Activated naive CD8-positive, alpha-beta T cell (primary cell): ENCODE measurements around the gene CARMIL1.

Source experiments
- H3K27ac Mint-ChIP-seq: one replicate; pipeline ENCODE4 v1.8.0; 2021; ENCODE audit warnings: mixed read lengths
- H3K27me3 Mint-ChIP-seq: one replicate; pipeline ENCODE4 v1.8.0; 2021; ENCODE audit warnings: mixed read lengths
- H3K36me3 Mint-ChIP-seq: one replicate; pipeline ENCODE4 v1.8.0; 2021; ENCODE audit warnings: mixed read lengths
- H3K4me1 Mint-ChIP-seq: one replicate; pipeline ENCODE4 v1.8.0; 2021; ENCODE audit warnings: low read depth, mixed read lengths
- H3K4me3 Mint-ChIP-seq: one replicate; pipeline ENCODE4 v1.8.0; 2021; ENCODE audit warnings: mild to moderate bottlenecking, mixed read lengths
- H3K9me3 Mint-ChIP-seq: one replicate; pipeline ENCODE4 v1.8.0; 2021; ENCODE audit warnings: low read depth, mixed read lengths

CARMIL1 gene

GRCh38 chr6:25490018-25490801 lies 211.0 kb downstream of the CARMIL1 start:
- no peaks in the 10 kb centered on the region for H3K9me3 Mint-ChIP-seq
- no peak overlapping the region for H3K4me3 Mint-ChIP-seq
- H3K4me1 Mint-ChIP-seq, result peaks cover 7% of the 10 kb centered on the region
- no peaks in the 10 kb centered on the region for H3K27me3 Mint-ChIP-seq
- H3K27ac Mint-ChIP-seq, result no peak overlapping the region
- peaks cover 4% of the 10 kb centered on the region for H3K36me3 Mint-ChIP-seq

- Mint-ChIP-seq H3K4me1 (peaks cover 7% of the 10 kb centered on the region), H3K27me3 (no peaks in the 10 kb centered on the region), H3K9me3 (no peaks in the 10 kb centered on the region), H3K27ac (no peak overlapping the region), H3K36me3 (peaks cover 5% of the 10 kb centered on the region), H3K4me3 (no peak overlapping the region)
These were observed 213.8 kb downstream of the CARMIL1 start for GRCh38 chr6:25492951-25493350.

GRCh38 chr6:25494469-25494868 lies 215.3 kb downstream of the CARMIL1 start:
- no peaks in the 10 kb centered on the region for H3K9me3 Mint-ChIP-seq
- no peak overlapping the region for H3K27ac Mint-ChIP-seq
- H3K36me3 Mint-ChIP-seq, result peaks cover 5% of the 10 kb centered on the region
- H3K4me1 Mint-ChIP-seq, result peaks cover 7% of the 10 kb centered on the region
- no peak overlapping the region for H3K4me3 Mint-ChIP-seq
- no peaks in the 10 kb centered on the region for H3K27me3 Mint-ChIP-seq

- H3K27me3 Mint-ChIP-seq, result no peaks in the 10 kb centered on the region
- peaks cover 3% of the 10 kb centered on the region for H3K36me3 Mint-ChIP-seq
- no peak overlapping the region for H3K4me3 Mint-ChIP-seq
- no peak overlapping the region for H3K27ac Mint-ChIP-seq
- H3K9me3 Mint-ChIP-seq, result no peaks in the 10 kb centered on the region
- H3K4me1 Mint-ChIP-seq, result no peaks in the 10 kb centered on the region
These were observed 218.3 kb downstream of the CARMIL1 start for GRCh38 chr6:25497383-25498040.

DNA sequence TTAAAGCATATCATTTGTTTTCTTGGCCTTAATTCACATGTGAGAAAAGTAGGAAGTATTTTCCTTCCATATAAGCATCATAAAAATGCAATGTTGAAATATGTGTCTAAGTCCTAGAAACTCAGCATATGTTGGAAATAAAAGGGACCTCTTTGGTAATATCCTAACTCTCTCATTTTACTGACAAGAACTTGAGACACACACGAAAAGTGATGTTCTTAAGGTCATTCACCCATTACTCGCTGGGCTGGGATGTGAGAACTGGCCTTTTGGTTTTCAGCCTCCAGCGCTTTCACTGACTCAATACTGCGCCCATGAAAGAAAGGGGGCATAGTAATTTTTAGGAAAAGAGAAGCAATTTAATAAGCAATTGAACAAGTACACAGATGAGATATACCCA lies 219.3 kb downstream of the CARMIL1 start:
- Mint-ChIP-seq H3K4me3 (no peak overlapping the region), H3K4me1 (no peaks in the 10 kb centered on the region), H3K9me3 (no peaks in the 10 kb centered on the region), H3K36me3 (peaks cover 5% of the 10 kb centered on the region), H3K27me3 (no peaks in the 10 kb centered on the region), H3K27ac (no peak overlapping the region)

DNA sequence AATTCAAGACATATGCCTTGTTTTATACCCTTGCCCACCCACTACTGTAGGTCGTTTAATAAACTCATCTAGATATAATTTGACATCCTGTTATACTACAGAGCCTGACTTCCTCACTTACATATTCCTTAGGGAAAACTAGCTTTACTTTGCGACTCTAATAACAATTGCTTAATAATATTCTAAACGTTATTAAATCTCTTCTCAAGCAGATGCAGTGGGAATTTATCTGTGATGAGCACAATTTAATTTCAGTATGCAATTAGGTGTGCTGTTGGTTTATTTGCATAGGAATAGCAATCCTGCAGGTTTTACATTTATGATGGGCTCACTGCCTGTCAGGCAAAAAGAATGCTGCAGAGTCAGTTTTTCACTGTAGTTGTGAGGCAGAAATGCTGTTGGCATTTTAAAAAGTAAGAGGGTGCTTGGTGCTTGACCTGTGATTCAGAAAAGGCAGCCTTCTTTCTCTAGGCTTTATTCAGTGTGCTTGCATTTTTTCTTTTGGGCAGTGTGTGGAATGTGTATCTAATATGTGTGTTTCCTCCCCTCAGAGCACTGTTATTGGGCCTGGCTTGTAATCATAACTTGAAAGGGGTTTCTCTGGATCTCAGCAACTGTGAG lies 220.6 kb downstream of the CARMIL1 start:
- Mint-ChIP-seq H3K4me1 (no peaks in the 10 kb centered on the region), H3K27me3 (no peaks in the 10 kb centered on the region), H3K9me3 (no peaks in the 10 kb centered on the region), H3K27ac (no peak overlapping the region), H3K36me3 (peaks cover 7% of the 10 kb centered on the region), H3K4me3 (no peak overlapping the region)

GRCh38 chr6:25503686-25504085 lies 224.5 kb downstream of the CARMIL1 start:
- peaks cover 7% of the 10 kb centered on the region for H3K36me3 Mint-ChIP-seq
- H3K27ac Mint-ChIP-seq, result no peak overlapping the region
- no peaks in the 10 kb centered on the region for H3K4me1 Mint-ChIP-seq
- H3K9me3 Mint-ChIP-seq, result no peaks in the 10 kb centered on the region
- no peak overlapping the region for H3K4me3 Mint-ChIP-seq
- no peaks in the 10 kb centered on the region for H3K27me3 Mint-ChIP-seq

DNA sequence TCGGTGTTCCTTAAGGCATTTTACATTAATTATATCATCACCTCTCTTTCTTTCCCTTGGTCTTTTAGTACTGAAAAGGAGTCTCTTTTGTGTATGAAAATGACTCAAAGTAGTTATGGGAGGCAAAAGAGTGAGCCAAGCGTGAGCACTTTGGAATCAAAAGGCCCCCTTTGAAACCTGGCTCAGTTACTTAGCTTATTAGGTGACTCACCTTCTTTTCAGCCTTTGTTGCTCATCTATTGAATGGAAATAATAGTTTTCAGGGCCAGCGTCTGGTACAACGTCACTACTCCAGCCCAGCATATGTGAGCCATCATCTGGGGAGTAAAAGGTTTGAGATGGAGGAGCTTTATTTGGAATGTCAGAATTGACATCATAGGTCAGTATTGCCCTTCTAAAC lies 225.5 kb downstream of the CARMIL1 start:
- H3K27ac Mint-ChIP-seq, result no peak overlapping the region
- no peaks in the 10 kb centered on the region for H3K27me3 Mint-ChIP-seq
- H3K36me3 Mint-ChIP-seq, result peaks cover 11% of the 10 kb centered on the region

GRCh38 chr6:25506020-25506419 lies 226.8 kb downstream of the CARMIL1 start:
- no peak overlapping the region for H3K4me3 Mint-ChIP-seq
- H3K27ac Mint-ChIP-seq, result no peak overlapping the region
- H3K36me3 Mint-ChIP-seq, result peaks cover 11% of the 10 kb centered on the region
- H3K27me3 Mint-ChIP-seq, result no peaks in the 10 kb centered on the region
- no peaks in the 10 kb centered on the region for H3K9me3 Mint-ChIP-seq
- H3K4me1 Mint-ChIP-seq, result no peaks in the 10 kb centered on the region

More for the DNA sequence above, 225.5 kb downstream of the CARMIL1 start:
- H3K9me3 Mint-ChIP-seq, result no peaks in the 10 kb centered on the region
- H3K4me3 Mint-ChIP-seq, result no peak overlapping the region
- no peaks in the 10 kb centered on the region for H3K4me1 Mint-ChIP-seq

DNA sequence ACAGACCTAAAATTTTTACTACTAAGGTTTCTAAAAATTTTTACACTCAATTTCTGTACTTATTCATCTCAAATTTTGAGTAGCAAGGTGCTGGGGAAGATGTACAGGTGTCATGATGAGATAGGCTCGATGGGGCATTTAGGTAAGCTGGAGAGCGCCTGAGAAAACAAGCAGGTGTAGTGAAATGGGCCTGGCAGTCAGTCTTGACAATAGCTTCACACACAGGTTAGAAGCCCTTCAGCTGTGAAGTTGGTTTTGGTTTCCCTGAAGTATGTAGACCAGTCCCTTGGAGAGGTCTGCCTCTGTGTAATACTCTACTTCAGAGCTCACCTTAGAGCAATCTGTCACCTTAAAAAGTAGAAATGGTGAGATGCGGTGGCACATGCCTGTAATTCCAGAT lies 228.9 kb downstream of the CARMIL1 start:
- H3K27ac Mint-ChIP-seq, result no peak overlapping the region
- no peak overlapping the region for H3K4me3 Mint-ChIP-seq
- no peaks in the 10 kb centered on the region for H3K27me3 Mint-ChIP-seq
- H3K9me3 Mint-ChIP-seq, result no peaks in the 10 kb centered on the region
- no peaks in the 10 kb centered on the region for H3K4me1 Mint-ChIP-seq
- H3K36me3 Mint-ChIP-seq, result peaks cover 8% of the 10 kb centered on the region

DNA sequence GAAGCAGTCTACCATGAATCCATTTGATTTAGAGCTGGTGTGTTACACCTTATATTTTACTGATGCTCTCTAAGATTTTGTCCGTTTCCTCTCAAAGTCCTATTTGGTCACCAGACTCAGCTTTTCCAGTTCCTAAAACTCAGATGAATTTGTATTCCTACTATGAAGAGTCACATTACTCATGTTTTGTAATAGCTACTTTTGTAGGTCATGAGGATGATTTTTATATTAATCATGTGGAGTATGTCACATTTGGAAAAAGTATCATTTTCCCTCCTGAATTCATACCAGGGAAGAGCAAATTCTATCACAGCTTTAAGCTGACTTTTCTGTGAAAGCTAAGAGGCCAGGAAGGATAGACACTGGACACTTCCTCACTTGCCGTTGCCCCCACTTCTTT lies 232.2 kb downstream of the CARMIL1 start:
- Mint-ChIP-seq H3K4me1 (no peaks in the 10 kb centered on the region), H3K36me3 (peaks cover 7% of the 10 kb centered on the region), H3K27me3 (no peaks in the 10 kb centered on the region), H3K4me3 (no peak overlapping the region), H3K9me3 (no peaks in the 10 kb centered on the region), H3K27ac (no peak overlapping the region)

DNA sequence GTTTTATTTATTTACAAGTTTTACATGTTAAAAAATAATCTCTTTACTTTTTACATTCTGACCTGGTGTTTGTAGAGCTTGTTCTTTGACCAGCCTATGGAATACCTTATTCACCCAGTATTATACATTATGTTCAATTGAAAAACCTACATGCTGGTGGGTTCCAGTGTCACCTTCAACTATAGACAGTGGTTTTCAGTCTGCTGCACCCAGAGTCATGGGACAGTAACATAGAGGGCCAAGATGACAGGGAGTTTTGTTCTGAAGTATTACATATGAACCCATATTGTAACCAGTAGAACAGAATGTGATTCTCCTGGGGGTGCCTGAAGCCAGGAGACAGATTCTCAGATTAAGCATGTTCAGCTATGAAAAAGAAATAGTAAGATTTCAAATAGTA lies 233.4 kb downstream of the CARMIL1 start:
- Mint-ChIP-seq H3K27ac (no peak overlapping the region), H3K27me3 (no peaks in the 10 kb centered on the region), H3K4me3 (no peak overlapping the region), H3K4me1 (no peaks in the 10 kb centered on the region), H3K9me3 (no peaks in the 10 kb centered on the region), H3K36me3 (peaks cover 16% of the 10 kb centered on the region)

GRCh38 chr6:25519856-25520255 lies 240.7 kb downstream of the CARMIL1 start:
- Mint-ChIP-seq H3K27me3 (no peaks in the 10 kb centered on the region), H3K9me3 (no peaks in the 10 kb centered on the region), H3K4me1 (no peaks in the 10 kb centered on the region), H3K36me3 (peaks cover 26% of the 10 kb centered on the region), H3K4me3 (no peak overlapping the region), H3K27ac (no peak overlapping the region)

DNA sequence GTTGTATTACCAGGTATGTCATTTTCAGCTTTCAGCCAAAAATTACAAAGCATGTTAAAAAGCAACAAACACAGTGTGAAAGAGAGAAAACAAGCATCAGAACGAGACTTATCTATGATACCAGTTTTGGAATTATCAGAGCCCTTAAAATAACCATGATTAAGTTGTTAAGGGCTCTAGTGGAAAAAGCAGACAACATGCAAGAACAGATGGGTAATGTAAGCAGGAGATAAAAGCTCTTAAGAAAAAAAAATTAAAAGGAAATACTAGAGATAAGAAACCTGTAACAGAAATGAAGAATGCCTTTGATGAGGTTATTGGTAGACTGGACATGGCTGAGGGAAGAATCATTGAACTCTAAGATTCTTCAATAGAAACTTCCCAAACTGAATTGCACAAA lies 245.4 kb downstream of the CARMIL1 start:
- H3K27me3 Mint-ChIP-seq, result no peaks in the 10 kb centered on the region
- H3K36me3 Mint-ChIP-seq, result peaks cover 27% of the 10 kb centered on the region
- no peak overlapping the region for H3K4me3 Mint-ChIP-seq
- no peaks in the 10 kb centered on the region for H3K9me3 Mint-ChIP-seq
- H3K27ac Mint-ChIP-seq, result no peak overlapping the region
- no peaks in the 10 kb centered on the region for H3K4me1 Mint-ChIP-seq

DNA sequence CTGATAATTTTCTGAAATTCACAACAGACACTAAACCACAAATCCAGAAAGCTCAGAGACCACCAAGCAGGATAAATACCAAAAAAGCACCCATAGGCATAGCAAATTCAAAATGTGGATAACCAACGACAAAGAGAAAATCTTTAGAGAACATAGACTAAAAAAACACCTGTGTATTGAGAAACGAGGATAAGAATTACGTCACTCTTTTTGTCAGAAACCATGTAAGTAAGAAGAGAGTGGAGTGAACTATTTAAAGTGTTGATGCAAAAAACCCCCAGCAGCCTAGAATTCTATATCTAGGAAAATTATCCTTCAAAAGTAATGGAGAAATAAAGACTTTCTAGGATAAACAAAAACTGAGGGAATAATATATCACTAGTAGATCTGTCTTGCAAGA lies 245.9 kb downstream of the CARMIL1 start:
- Mint-ChIP-seq H3K27ac (no peak overlapping the region), H3K4me3 (no peak overlapping the region), H3K36me3 (peaks cover 27% of the 10 kb centered on the region), H3K27me3 (no peaks in the 10 kb centered on the region), H3K9me3 (no peaks in the 10 kb centered on the region), H3K4me1 (no peaks in the 10 kb centered on the region)
